ENCODE measurements around the gene ZNF277.

Gene ZNF277

DNA sequence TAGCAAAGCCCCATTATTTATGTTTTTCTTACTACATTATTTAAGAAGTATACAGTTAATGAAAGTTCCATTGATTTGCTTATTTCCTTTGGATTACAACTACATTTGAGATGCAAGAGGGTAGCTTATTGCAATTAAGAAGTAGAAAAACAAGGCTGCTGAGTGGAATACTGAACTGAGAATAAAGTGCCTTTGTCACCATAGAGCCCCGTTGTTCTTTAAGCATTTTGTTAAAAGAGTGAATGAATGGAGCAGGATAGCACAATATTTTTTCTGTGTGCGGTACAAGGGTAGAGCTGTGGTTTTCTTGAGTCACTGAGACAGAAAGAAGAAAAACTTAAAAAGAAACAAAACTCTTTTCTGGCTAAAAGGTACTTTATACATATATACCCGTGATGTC, 45.6 kb downstream of the ZNF277 start:
- no peak for DNase-seq (ENCODE audit: low read depth, low spot score)

DNA sequence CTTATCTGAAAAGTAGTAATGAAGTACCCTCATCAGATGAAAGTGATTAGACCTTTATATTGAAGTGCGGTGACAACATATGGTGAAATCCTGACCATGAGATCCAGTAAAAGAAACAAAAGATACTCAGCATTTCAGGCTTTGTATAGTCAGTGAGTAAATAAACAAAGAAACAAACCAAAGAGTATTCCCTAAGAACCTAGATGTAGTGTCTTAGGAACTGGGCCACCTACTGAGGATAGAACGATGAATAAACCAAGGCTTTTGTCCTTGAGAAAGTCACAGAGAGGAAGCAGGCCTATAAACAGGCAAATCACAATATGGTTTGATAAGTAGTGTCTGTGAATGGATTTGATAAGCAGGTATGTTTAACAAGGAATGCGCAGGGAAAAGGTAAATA, 46.2 kb downstream of the ZNF277 start:
- DNase-seq (ENCODE audit: low read depth, low spot score): no peak

DNA sequence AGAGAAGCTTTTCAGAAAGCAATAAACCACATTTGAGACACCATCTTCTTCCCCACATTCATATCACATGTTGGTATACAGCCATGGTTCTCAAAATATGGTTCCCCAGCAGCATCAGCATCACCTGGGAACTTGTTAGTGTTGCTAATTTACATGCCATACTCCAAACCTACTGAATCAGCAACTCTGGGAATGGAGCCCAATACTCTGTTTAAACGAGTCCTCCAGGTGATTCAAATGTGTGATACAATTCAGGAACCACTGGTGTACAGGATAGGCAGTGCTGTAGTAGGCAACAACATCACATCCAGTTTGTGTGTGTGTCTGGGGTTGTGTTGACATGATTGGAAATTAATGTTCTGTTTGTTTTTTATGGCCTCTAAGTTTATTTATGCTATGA, 47.7 kb downstream of the ZNF277 start:
- no peak for DNase-seq (ENCODE audit: low read depth, low spot score)

DNA sequence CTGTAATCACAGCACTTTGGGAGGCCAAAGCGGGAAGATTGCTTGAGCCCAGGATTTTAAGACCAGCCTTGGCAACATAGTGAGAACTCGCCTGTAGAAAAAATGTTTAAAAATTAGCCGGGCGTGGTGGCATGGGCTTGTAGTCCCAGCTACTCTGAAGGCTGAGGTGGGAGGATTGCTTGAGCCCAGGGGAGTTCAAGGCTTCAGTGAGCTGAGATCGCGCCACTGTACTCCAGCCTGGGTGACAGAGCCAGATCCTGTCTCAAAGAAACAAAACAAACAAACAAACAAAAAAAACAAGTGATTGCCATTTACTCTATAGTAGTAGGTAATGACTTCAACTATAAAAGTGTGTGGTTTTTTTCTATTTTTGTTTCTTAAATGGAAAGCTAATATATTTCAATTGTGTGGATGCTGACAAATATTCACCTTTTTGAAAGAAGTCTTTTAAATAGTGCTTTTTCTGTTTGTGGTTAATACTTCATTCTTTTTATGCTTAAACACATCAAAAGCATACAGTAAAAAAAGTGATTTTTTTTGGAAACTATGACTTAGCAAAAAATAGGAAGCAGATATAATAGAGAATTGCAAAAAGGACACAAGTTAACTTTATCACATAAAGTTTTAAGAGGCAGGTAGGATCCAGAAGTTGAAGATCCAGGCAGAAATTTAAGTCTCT, 48.4 kb downstream of the ZNF277 start:
- no peak for DNase-seq (ENCODE audit: low read depth, low spot score)

DNA sequence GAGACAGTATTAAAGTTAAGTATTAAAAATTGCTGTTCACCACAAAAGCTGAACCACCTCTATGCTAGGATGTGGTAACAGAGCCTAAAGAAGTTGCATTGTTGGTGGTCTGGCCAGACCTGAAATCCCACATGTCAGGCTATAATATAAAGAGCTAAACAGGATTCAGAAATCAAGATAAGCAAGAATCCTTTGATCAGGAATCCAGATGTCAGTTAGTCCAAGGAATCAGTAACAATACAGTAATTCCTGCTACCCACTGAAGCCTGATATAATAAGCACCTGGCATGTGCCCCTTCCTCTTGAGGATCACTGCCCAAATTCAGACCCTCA, 48.9 kb downstream of the ZNF277 start:
- DNase-seq (ENCODE audit: low read depth, low spot score): no peak

DNA sequence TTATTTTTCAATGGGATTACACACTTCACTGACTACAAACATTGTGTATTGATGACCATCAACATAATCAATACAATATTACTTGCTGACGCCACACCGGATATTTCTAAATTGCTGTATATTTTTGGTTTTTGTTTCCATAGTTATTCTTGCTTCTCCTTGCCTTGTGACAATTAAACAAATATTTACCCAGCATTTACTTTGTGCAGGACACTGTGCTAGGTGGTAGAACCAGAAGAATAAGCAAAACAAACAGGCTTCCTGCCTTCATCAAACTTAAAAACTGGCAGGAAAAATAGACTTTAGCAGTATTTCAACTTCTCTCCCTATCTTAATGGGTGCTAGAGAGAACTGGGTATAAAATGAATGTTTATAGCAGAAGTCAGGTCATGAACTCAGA, 50.6 kb downstream of the ZNF277 start:
- DNase-seq (ENCODE audit: low read depth, low spot score): no peak

DNA sequence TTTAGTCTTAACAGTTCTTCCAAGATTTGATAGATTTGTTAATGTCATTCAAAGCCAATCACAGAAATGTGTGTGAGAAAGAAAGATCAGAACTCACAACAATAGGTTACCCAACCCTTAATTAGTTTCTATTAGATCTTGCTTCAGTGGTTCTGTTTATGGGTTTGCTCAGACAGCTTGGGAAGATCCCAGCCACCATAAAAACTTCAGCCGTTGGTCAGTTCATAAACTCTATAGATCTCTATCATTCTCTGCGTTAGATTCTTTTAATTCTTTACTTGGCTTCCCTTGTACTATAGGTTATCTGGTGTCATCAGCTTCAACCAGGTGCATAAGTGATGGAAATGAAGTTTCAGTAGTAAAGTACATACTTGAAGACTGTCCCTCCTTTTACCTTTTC, 54.4 kb downstream of the ZNF277 start:
- DNase-seq (ENCODE audit: low read depth, low spot score): no peak

DNA sequence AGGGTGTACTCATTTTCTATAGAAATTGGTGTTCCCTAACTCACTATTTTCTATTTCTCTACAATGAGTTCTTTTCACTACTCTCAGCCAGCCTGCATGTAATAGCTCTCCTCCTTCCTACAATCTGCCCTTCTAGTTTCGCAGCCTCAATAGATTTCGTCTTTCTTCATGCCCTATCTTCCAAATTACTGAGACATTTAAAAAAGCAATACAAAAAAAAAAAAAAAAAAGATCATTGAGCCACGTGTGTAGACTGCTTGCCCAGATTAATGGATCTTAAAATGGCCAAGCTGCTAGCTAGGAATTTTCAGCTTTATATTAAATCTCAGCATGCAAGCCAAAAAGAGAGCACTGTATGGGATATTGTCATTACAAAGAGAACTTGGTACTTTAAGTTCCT, 55.5 kb downstream of the ZNF277 start:
- DNase-seq (ENCODE audit: low read depth, low spot score): no peak

DNA sequence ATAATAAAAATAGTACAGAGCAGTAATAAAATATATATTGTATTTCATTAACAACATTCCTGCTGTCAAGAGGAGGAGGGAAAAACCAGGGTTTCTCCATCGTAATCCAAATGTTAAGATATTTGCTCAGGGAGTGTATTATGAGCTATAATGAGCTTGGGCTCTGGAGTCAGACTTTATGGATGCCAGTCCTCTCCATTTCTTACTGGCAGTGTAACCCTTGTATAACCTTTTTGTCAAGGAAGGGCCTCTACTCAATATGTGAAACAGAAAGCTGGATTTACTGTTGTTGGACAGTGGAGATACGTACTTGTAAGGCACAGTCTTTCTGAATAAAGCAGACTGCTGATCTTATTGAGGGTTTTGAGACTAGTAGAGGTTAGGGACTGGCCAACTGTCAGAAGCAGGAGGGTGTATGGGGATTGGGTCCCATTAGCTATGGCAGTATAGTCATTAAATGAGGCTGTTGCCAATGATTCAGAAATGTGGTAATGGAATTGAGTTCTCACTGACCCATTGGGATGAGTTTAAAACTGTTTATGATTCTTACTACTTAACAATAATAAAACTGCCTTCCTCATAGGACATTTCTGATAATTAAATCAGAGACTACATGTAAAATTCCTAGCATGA, 56.5 kb downstream of the ZNF277 start:
- no peak for DNase-seq (ENCODE audit: low read depth, low spot score)

DNA sequence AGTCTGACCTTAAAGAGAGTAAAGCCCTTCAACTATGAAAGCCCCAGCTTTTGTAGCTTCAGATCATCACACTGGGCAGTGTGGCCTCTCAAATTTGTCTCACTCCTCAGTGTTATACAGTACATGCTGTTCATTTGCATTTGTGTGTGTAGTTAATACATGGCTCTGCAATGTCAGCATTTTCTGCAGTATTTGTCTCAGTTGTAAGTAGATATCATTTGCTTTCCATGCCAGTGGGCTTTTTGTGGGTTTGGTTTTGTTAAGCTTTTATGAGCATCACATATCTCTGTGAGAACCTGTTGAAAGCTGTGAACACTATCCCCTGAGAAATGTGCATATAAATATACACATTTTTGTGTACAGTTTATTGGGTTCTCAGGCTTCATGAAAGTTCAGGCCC, 57.0 kb downstream of the ZNF277 start:
- no peak for DNase-seq (ENCODE audit: low read depth, low spot score)

DNA sequence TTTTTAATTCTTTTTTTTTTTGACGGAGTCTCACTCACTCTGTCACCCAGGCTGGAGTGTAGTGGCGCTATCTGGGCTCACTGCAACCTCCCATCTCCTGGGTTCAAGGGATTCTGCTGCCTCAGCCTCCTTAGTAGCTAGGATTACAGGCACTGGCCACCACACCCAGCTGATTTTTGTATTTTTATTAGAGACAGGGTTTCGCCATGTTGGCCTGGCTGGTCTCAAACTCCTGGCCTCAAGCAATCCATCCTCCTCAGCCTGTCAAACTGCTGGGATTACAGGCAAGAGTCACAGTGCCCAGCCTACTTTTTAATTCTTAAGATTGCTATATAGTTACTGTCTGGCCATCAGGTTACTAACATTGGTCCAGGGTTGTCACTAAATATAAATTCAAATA, 59.6 kb downstream of the ZNF277 start:
- DNase-seq (ENCODE audit: low read depth, low spot score): no peak

DNA sequence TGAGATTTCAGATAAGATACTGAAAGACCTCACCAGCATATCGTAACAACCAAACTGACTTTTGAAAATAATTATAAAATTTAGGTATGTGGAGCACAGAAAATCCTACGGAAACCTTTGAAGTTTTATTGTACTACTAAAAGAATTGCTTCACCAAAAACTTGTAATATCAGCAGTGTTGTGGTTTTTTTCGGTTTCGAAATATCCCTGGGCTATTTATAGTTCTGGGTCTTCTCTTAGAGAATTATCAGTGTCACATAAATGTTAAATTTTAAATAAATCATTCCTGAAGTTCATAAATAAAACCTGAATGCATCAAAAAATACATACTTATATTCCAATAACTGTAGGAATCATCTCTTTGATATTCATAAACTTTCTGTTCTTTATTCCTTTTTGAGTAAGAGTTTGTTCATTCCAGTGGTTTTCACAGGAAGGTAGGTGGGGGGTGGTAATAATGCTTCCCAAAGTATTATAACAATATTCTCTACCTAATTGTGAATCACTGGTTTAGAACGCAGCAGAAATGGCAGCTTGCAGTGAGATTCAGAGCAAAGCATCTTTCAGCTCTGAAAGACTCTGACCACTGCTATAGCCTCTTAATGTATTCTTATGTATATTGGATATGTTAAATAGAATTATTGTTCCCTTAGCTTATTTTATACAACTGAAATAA, 60.2 kb downstream of the ZNF277 start:
- no peak for DNase-seq (ENCODE audit: low read depth, low spot score)

DNA sequence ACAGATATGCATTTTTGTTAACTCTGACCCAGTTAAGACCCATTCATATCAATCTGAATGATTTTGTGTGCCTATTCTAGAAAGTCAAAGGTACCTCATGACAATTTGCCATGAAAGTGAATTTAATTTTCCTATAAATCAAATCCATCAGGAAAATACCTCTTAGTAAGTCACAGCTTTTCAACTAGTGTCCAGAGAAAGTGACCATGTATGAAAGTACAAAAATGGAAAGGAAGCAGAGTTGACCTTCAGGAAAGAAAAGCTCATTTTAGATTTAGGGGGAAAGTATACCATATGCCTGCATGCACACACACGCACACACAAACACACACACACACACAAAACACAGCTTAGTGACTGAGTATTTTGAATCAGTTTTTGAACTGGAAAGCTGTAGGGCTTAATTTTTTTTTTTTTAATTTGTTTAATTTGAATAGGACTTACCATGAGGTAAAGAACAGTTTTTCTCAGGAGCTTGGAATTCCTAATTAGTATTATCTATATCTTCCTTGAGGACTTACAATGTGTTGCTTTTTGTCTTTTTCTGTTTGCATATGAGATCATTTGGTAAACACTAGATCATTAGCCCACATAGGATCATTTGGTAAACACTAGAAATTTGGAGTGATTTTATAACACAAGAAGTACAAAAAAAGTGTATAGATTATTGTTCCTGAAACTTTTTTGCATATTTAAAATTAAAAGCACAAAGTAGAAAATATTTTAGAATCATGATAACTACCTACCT, 61.6 kb downstream of the ZNF277 start:
- no peak for DNase-seq (ENCODE audit: low read depth, low spot score)

DNA sequence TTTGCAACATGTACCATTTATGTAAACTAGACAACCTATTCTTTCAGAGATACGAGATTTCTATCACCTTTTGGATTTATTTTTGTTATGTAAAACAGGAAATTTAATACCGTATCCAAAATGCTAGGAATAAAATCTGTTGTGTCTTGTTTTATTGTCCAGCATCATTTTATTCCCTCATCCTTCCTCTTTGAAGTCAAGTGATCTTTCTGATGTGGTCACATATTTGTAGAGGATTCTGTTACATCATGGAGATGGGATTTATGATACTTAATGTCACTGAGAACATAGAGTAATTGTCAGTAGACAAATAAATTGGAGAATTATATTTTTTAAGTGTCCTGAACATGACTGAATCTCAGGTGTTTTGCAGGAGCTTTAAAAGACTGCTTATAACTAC, 64.7 kb downstream of the ZNF277 start:
- no peak for DNase-seq (ENCODE audit: low read depth, low spot score)

DNA sequence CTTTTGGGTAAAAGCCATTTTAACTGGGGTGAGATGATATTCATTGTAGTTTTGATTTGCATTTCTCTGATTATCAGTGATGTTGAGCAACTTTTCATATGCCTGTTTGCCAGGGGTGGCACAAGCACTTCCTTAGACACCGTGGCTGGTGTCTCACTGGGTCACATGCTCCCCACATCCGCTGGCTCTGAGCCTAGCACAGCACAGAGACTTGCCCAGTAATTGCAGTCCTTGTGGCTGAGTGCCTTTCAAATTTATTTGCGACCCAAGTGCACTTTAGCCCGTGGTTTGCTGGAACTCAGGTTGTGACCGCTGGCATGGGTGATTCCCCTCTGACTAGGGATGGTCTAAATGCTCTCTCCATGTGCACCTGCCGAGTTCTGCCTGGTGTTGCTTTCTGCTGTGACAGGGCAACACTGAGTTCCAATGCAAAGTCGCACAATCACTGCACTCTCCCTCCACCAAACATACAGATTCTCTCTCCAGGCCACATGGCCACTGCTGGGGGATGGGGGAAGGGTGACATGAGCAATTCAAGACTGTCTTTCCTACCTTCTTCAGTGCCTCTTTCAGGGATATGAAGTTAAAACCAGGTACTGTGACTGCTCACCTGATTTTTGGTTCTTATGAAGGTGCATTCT, 66.5 kb downstream of the ZNF277 start:
- DNase-seq (ENCODE audit: low read depth, low spot score): no peak

DNA sequence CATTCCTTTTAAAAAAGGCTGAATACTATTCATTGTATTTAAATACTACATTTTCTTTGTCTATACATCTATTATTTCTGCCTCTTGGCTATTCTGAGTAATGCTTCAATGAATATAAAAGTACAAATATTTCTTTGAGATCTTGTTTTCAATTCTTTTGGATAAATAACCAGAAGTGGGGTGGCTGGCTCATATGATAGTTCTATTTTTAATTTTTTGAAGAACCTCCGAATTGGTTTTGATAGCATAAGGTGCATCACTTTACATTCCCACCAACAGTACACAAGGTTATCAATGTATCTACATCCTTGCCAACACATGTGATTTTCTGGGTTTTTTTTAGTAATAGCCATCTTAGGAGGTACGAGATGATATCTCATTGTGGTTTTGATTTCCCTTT, 72.5 kb downstream of the ZNF277 start:
- no peak for DNase-seq (ENCODE audit: low read depth, low spot score)

DNA sequence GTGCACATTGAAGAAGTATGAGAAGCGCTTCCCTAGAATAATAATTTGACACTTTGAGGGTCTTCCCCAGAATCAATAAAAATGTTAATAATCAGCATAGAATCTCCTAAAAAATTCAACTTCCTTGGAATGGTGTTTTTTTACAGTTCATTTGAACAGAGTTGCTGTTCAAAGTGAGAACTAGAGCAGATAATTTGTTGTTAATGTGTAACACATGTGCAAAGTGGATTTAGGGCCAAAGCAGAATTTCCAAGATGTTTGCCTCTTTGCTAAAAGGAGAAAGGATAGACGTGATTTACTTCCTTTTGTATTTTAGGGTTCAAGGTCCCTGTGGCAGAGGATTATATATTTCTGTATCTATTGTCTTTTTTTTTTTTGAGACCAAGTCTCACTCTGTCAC, 73.8 kb downstream of the ZNF277 start:
- no peak for DNase-seq (ENCODE audit: low read depth, low spot score)

DNA sequence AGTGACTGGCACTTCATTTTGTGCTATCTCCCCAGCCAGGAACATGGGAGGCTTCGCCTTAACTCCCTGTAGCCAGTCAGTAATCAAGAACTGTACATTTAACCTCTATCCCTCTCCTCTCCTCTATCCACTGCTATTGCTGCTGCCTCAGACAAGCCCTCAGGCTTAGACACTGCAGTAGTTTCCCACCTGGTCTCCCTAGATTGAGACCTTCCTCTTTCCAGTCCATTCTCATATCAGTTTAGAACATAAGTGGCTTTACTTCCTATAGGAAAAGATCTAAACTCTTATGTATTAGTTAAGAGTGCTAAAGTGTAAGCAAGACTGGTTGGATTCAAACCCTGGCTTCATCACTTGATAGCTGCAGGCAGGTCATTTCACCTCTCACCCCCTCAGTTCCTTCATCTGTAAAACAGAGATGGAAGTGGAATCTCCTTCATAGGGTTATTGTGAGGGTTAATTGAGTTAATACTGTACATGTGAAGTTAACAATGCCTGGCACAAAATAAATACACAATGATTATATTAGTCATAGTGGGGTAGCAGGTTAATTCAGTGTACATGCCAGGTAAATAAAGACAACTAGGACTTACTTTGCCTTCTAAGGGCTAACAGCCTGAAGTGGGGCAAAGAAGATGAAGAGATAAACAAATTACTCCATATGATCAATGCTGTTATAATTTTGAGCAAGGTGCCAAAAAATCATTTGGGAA, 76.1 kb downstream of the ZNF277 start:
- no peak for DNase-seq (ENCODE audit: low read depth, low spot score)

DNA sequence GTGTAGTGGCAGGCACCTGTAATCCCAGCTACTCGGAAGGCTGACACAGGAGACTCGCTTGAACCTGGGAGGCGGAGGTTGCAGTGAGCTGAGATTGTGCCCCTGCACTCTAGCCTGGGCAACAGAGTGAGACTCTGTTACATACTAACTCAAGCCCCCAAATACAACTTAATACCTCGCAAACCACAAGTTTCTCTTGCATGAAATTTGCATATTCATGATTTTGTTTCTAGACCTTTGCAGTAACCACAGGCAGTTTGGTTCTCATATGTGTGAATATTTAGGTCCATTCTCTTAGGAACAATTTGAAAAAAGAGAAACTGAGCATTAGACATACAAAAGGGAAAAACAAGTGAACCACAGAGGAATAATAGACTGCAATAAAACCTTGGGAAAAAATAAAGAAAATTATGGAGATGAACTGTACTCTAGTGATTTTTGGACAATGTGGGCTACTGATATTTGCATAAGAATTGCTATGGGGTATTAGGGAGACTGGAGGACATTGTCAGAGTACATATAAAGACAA, 77.0 kb downstream of the ZNF277 start:
- DNase-seq (ENCODE audit: low read depth, low spot score): no peak

DNA sequence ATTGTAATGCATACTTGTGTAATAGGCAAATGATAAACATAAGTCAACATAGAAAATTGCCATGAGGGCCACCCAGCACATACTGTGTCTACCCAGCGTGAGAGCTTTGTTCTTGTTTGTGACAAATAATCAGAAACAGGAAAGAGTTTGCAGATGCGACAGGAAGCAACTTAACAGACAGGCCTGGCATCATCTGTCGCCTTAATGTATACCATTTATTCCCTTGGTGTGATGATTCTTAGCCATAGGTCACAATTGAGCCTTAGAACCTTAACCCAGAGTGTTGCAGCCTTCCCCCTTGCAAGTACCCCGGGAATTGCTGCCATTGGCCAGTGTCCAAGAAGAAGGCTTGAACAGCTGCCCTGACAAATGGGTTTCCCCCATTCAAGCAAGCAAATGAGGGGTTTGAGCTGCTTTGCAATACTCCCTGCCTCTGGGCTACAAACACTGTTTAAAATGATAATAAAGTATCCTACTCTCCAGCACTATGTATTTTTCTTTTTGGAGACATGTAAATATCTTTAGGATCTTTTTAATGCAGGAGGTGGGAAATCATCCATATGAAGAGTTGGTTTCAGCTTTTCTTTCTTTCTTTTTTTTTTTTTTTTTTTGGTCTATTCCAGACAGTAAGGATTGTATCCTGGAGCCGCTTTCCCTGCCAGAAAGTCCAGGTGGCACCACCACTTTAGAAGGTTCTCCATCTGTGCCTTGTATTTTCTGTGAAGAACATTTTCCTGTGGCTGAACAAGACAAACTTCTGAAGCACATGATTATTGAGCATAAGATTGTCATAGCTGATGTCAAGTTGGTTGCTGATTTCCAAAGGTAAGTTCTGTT, 80.0 kb downstream of the ZNF277 start:
- DNase-seq (ENCODE audit: low read depth, low spot score): no peak

All from smooth muscle cell of the brain vasculature (primary cell).